Psoas muscle (tissue), 8 donors: ENCODE results near the gene AMN. TPM values are rescaled to one million over a fixed set of nuclear protein-coding genes. Genes with fewer than 3 reads are reported as not detected.

Experiments used
- ATAC-seq, 4 donors: fragments of 200-7000 bp; cut with Tn5 transposase; one replicate each; pipeline ENCODE4 v1.9.1; 2020; ENCODE audit warnings: moderate library complexity in 3 of 4, mild to moderate bottlenecking in 2 of 4
- DNase-seq, 2 donors: peaks; one replicate each; pipeline ENCODE4 v3.0.0-alpha.2; 2020
- H3K27ac ChIP-seq: fragments of 200-600 bp; one replicate; pipeline ENCODE4 v1.8.0; 2022
- H3K27me3 ChIP-seq, 3 donors: fragments of 200-600 bp in 1 of 3; one replicate each; pipeline versions ENCODE4 v1.6.1 to v1.8.0; 2013 to 2022; ENCODE audit warnings: low read length in 2 of 3, mild to moderate bottlenecking in 2 of 3, moderate library complexity in 1 of 3; ENCODE audit not compliant: insufficient read depth in 3 of 3
- H3K36me3 ChIP-seq, 2 donors: fragments of 200-600 bp in 1 of 2; one replicate each; pipeline versions ENCODE4 v1.6.1 to v1.8.0; 2013 to 2022; ENCODE audit warnings: low read depth in 1 of 2, mild to moderate bottlenecking in 1 of 2, moderate library complexity in 1 of 2; ENCODE audit not compliant: insufficient read depth in 1 of 2
- H3K4me1 ChIP-seq: fragments of 200-600 bp; one replicate; pipeline ENCODE4 v1.8.0; 2022
- H3K4me3 ChIP-seq: fragments of 200-600 bp; one replicate; pipeline ENCODE4 v1.8.0; 2022; ENCODE audit warnings: mild to moderate bottlenecking
- H3K9me3 ChIP-seq: fragments of 200-600 bp; one replicate; pipeline ENCODE4 v1.8.0; 2022
- WGBS, 3 donors: extraction: QIAGEN DNeasy Blood & Tissue Kit; methylation state at CpG; one replicate each; pipeline versions ENCODE4 v1.1.6 to v1.1.7; 2013; 5-methylcytosine and 5-hydroxymethylcytosine counted together
- intact Hi-C, 2 donors: fragments of 100-400 bp; cut with DNase I; formaldehyde crosslinking; loops; one replicate each; pipeline versions ENCODE4 v1.11.0 to v1.14.2; 2022
- polyA plus RNA-seq, 3 donors: library from polyadenylated mRNA; stranded (reverse); fragments of 200-250 nt; gene quantifications; one replicate each; pipeline ENCODE4 v1.2.3, GENCODE V29; 2013
- total RNA-seq, 4 donors: library from RNA; stranded (reverse); fragmentation: NEBNext Ultra II Directional in 2 of 4; extraction: Animal tissue kit (Norgen Biotek cat#: 25700) in 2 of 4; gene quantifications; one replicate each; pipeline versions ENCODE4 v1.2.1 to v1.2.4, GENCODE V29; 2021 to 2023
- TF ChIP-seq, protein P1 (sequence below): fragments of 200-600 bp; IDR thresholded peaks from one replicate; pipeline ENCODE4 v1.8.0; 2022; ENCODE audit warnings: antibody characterized with exemption
- donor health status: healthy with polysubstance abuse.
- donor health status: DM: no; HTN: no; CAD: no; lungs with moderate emphysema.
- donor health status: Bipolar disorder and iron deficiency.
- donor health status: healthy.
- donor health status: DM: yes; HTN: yes; CAD: no.
- donor health status: DM: no; HTN: no; CAD: no.
- donor health status: DM: no; HTN: no; CAD: no.
- donor health status: DM: yes; HTN: yes; CAD: no.

Gene AMN
- total and polyA plus RNA-seq, 7 donors, result 0.18 to 0.19 (median 0.18) TPM; not detected in 4

DNA sequence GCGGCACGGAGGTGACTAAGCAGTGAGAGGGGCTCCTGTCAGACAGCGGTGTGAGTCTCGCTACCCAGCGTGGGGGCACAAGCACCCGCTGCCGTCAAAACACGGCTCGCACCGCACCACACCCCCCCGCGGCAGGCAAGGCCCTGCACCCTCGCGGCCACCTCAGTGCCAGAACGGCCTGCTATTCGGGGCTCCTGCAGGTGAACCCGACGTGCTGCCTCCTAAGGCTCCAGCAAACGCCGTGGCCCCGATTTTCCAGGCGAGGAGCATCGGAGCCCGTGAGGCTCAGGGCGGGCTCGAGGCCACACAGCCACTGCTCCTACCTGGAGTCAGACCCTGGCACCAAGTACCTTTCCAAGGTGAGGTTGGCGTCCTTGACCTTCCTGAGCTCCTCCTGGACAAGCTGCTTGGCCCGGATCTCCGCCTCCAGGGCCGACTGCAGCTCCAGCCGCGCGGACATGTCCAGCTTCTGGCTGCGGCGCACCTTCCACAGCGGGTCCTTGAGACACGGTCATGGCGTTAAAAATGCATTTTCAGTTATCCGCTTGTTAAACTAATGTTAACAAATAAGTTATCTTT, 41.8 kb downstream of the AMN start:
- H3K36me3 ChIP-seq, result peaks cover 16 to 100% of the 10 kb centered on the region in 2 donors
- H3K9me3 ChIP-seq, result no peaks in the 10 kb centered on the region
- no peaks in the 10 kb centered on the region for H3K27me3 ChIP-seq
- no peak overlapping the region for H3K4me3 ChIP-seq
- 96% methylated on average over 39 of the region's 39 CpGs for WGBS, 3 donors
- H3K27ac ChIP-seq, result no peak overlapping the region
- ATAC-seq (no peak), DNase-seq (no peak)
- H3K4me1 ChIP-seq, result peaks cover 16% of the 10 kb centered on the region
- TF ChIP-seq, protein P1, sequence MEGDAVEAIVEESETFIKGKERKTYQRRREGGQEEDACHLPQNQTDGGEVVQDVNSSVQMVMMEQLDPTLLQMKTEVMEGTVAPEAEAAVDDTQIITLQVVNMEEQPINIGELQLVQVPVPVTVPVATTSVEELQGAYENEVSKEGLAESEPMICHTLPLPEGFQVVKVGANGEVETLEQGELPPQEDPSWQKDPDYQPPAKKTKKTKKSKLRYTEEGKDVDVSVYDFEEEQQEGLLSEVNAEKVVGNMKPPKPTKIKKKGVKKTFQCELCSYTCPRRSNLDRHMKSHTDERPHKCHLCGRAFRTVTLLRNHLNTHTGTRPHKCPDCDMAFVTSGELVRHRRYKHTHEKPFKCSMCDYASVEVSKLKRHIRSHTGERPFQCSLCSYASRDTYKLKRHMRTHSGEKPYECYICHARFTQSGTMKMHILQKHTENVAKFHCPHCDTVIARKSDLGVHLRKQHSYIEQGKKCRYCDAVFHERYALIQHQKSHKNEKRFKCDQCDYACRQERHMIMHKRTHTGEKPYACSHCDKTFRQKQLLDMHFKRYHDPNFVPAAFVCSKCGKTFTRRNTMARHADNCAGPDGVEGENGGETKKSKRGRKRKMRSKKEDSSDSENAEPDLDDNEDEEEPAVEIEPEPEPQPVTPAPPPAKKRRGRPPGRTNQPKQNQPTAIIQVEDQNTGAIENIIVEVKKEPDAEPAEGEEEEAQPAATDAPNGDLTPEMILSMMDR, result no peak
- intact Hi-C loops, result no loop called here

DNA sequence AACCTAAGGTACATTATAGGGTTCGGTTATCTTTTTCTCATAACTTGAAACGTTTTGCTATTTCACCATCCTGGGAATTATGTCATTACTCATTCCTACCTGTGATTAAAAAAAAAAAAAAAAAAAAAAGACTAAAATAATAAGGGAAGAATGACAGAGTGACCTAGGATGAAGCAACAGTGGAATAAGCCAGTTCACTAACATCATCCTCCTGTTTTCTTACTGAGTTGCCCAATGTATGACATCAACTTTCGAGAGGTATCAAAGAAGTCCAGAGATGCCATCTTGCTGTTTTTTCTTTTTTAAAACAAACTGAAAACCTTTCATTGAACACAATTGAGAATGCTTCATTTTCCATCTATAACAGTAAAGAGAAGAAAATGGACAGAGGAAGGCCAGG, 42.8 kb downstream of the AMN start:
- Histone ChIP-seq H3K27ac (no peak overlapping the region), H3K27me3 (no peaks in the 10 kb centered on the region), H3K9me3 (no peaks in the 10 kb centered on the region), H3K4me1 (peaks cover 23% of the 10 kb centered on the region), H3K36me3 (peaks cover 16 to 100% of the 10 kb centered on the region in 2 donors), H3K4me3 (no peak overlapping the region)
- intact Hi-C loops, result no loop called here
- 91 to 96% (median 92%) methylated on average over 3 of the region's 3 CpGs for WGBS, 3 donors
- TF ChIP-seq, protein P1, result no peak
- DNase-seq, result no peak
- no peak for ATAC-seq

DNA sequence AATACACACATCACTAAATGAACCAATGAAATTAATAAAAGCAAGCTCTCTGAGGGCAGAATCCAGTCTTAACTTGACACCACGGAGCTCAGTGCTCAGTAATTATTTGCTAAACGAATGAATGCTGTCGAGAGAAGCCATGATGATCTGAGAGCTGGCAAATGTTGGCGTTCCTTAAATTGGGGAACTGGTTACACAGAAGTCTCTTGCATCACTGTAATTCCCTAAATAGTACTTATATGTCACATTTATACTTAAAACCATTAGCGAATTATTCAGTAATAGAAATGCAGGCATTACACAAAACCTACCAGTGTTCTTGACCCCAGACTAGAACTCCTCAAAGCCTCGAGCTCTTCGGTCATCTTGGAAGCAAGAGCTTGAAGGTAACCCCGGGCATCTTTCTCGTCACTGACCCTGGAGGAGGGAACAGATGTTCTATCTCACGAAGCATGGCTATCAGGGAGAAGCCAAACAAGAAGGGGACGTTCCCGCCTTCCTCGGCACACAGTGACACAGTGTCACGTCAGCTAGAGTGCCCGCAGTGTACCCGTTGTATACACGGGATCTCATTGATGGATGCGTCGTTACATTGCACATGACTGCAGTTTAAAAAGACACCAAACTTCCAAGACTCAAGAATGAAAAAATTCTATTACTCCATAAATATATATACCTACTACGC, 43.6 kb downstream of the AMN start:
- Histone ChIP-seq H3K27ac (peak overlapping the region; percentile 72), H3K36me3 (peaks cover 16 to 100% of the 10 kb centered on the region in 2 donors), H3K4me1 (peaks cover 23% of the 10 kb centered on the region), H3K27me3 (no peaks in the 10 kb centered on the region), H3K9me3 (no peaks in the 10 kb centered on the region), H3K4me3 (no peak overlapping the region)
- TF ChIP-seq, protein P1, result no peak
- intact Hi-C loops, result no loop called here
- DNase-seq (no peak), ATAC-seq (no peak)
- 92 to 97% (median 95%) methylated on average over 20 of the region's 20 CpGs for WGBS, 3 donors

DNA sequence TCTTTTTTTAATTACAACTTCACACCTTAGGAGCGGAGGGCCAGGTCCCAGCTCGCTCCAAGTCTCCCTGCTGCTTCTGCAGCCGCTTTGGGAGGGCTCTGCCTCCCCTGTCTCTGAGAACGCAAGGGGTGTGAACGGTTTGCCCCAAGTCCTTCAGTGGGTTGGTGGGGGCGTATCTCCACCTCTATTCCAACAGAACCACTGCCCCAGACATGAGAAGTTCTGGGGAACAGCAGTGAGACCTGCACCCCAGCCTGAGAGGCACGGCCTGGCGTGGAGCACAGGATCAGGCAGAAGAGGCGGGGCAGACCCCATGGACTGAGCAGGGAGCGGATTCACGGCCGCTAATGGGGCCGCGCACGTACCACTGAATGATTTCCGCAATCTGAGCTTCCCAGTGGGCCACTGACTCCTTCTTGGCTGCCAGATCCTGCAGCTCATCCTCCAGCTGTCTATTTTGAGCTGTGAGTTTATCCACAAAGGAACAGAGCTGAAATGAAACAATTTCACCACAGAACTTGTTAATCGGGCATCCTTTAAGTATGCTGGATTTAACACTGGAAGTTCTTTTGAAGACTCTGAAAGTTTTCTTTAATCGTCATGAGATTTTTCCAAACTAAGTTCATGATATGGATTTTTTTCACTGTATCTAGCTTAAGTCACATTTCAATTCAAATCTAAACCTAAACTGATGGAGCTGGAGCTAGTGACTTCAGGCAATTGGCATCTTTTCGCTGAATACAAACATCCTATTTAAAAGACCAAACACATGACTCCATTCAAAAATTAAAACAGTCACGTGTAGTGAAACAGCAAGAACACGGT, 44.4 kb downstream of the AMN start:
- intact Hi-C loops, result no loop called here
- WGBS, 3 donors, result 43 to 57% (median 47%) methylated on average over 21 of the region's 21 CpGs
- Histone ChIP-seq H3K4me3 (no peak overlapping the region), H3K4me1 (peaks cover 23% of the 10 kb centered on the region), H3K36me3 (peaks cover 19 to 100% of the 10 kb centered on the region in 2 donors), H3K9me3 (no peaks in the 10 kb centered on the region), H3K27ac (peak overlapping the region; percentile 72), H3K27me3 (no peaks in the 10 kb centered on the region)
- ATAC-seq (peak; percentile 71 to 85 (median 75)), DNase-seq (peak; percentile 40 to 86)
- TF ChIP-seq, protein P1, result no peak
